Left ventricle myocardium superior (tissue), 1 donor: ENCODE measurements around the gene EHMT1. TPM values are rescaled to one million over a fixed set of nuclear protein-coding genes. Genes with fewer than 3 reads are reported as not detected.
"Not testable (repeated sequence)": the region's sequence is repeated elsewhere in the genome, so short reads cannot be mapped to it uniquely, and the experiment has no call there.

Experiments used
- ATAC-seq: fragments of 200-7000 bp; cut with Tn5 transposase; one replicate; pipeline ENCODE4 v1.9.1; 2020; ENCODE audit warnings: mild to moderate bottlenecking, moderate library complexity
- DNase-seq: peaks from one replicate; pipeline ENCODE4 v3.0.0-alpha.2; 2020
- intact Hi-C: fragments of 100-400 bp; cut with micrococcal nuclease; formaldehyde crosslinking; loops from one replicate; pipeline ENCODE4 v1.11.0; 2022
- total RNA-seq: library from RNA; stranded (reverse); fragmentation: NEBNext Ultra II Directional; extraction: Animal tissue kit (Norgen Biotek cat#: 25700); gene quantifications from one replicate; pipeline ENCODE4 v1.2.1, GENCODE V29; 2021
- donor health status: DM: no; HTN: yes; CAD: no; lungs with severe emphysema.

The EHMT1 gene
- total RNA-seq, 1 donor from 2014 or later = 37.0 TPM

DNA sequence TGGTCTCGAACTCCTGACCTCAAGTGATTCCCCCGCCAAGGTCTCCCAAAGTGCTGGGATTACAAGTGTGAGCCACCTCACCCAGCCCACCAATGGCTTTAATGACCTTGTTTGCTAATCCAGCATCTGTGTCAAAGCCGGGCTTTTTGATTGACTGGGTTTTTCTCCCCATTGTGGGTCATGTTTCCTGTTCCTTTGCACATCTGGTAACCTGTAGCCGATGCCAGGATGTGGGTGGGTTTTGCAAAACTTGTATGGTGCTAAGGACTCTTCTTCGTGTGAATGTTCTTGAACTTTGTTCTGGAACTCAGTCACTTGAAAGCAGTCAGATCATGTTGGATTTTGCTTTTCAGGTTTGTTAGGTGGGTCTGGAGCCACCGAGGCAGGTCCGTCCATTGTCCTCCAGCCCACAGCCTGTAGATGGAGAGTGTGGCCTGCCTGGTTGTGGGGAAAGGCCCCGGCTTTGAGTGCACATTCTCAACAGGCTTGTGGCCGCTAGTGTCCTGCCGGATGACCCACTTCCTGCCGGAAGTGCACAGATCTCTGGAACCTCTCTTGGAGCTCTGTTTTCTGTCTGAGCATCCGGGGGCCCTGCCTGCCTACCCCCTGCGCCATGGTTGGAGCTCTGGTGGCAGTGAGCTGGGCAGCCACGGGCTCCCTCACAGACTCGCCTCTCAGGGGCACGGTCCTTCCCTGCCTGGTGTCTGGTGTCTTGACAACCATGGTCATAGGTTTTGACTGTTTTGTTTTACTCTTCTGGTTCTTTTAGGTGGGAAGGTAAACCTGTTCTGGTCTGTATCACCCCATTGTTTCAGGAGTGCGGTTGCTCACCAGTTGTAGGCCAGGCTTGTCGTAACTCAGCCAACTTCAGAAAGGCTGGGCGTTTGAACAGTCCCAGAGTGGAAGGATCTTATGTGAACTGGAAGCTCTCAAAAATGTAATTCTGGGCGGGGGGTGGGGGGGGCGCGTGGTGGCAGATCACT, 189.2 kb downstream of the EHMT1 start:
- no peak for DNase-seq
- intact Hi-C loops = no loop called here
- ATAC-seq = no peak

DNA sequence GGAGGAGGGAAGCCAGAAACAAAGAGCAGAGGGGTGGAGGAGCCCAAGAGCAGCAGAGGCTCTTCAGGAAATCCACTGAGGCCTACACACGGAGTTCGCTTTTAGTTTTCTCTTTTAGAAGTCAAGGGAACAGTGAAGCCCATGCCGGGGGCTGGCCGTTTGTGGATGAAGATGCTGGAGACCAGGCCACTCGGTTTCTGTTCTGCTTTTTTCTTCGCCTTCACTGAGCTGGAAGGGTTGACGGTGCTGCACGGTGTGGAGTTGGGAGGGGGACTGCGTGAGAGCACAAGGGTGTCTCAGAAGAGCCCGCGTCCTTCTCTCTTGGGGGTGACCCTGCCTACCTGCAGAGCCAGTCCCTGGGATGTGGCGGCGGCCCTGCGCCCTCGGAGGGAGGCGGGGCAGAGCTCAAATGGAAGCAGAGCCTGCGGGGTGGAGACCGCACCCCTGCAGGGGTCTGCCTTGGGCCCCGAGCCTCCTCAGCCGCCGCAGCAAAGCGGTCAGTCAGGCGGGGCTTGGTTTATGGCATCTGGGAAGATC, 190.3 kb downstream of the EHMT1 start:
- ATAC-seq = no peak
- intact Hi-C loops = no loop called here
- no peak for DNase-seq

DNA sequence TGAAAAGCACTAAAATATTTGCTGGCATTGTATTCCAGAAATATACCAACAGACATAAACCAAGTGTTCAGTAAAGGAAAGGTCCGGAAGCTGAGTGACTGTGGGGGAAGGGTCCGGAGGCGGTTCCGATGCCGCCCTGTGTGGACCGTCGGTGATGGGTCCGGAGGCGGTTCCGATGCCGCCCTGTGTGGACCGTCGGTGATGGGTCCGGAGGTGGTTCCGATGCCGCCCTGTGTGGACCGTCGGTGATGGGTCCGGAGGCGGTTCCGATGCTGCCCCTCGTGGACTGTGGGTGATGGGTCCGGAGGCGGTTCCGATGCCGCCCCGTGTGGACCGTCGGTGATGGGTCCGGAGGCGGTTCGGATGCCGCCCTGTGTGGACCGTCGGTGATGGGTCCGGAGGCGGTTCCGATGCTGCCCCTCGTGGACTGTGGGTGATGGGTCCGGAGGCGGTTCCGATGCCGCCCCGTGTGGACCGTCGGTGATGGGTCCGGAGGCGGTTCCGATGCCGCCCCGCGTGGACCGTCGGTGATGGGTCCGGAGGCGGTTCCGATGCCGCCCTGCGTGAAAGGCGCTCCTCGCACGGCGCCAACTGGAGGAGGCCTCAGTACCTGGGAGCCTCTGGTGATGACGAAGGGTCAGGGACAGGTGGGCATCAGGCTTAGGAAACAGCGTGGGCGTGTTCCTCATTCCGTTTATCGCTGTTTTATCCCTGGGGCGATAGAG, 191.1 kb downstream of the EHMT1 start:
- ATAC-seq, intact Hi-C loops, DNase-seq: not testable (repeated sequence)

DNA sequence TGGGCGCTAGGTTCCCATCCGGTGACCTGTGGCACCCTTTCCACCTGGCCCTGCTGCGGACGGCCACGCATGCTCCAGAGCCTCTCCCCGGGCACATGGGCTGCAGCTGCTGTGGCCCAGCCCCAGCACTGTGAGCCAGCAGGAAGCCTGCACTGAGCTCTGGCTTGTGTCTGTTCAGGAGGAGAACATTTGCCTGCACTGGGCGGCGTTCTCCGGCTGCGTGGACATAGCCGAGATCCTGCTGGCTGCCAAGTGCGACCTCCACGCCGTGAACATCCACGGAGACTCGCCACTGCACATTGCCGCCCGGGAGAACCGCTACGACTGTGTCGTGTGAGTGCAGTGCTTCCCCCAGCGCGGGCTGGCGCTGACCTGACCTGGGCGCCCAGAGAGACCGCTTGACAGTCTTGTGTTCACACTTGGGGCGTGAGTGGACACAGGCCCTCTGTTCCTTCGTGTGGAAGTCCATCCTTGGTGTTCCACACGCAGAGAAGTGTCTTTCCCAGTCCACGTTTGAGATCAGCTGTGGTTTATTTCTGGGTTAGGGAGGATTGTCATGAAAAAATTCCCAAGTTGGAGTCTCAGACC, 192.6 kb downstream of the EHMT1 start:
- ATAC-seq (no peak), DNase-seq (no peak)
- intact Hi-C loops = no loop called here

DNA sequence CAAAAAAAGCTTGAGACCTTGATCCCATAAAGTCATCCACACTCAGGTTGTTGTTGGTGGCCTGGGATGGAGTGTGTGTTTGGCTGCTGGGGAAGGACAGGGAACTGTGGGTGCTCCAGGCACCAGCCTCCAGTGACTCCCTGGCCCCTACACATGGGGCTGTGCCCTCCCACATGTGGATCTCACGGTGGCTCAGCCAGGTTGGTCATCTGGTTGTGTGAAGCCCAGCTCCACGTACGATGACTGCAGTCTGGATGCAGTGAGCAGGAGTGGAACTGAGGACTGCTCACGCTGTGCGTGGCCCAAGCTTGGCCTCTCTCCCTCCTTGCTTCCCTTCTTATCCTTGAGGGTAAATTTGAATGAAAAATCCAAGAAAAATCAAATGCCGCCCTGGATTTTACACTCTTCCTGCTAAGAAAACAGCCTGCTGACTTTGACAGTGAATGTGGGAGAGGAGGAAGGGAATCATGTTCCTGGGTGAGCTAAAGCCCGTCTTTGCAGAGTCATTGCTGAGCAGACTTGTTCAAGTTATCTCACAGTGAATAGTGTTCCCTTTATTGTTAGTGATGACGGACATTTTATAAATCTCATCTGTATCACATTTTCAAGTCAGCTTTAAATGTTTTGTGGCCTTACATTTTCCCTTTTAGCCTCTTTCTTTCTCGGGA, 193.7 kb downstream of the EHMT1 start:
- intact Hi-C loops = no loop called here
- no peak for DNase-seq
- no peak for ATAC-seq

DNA sequence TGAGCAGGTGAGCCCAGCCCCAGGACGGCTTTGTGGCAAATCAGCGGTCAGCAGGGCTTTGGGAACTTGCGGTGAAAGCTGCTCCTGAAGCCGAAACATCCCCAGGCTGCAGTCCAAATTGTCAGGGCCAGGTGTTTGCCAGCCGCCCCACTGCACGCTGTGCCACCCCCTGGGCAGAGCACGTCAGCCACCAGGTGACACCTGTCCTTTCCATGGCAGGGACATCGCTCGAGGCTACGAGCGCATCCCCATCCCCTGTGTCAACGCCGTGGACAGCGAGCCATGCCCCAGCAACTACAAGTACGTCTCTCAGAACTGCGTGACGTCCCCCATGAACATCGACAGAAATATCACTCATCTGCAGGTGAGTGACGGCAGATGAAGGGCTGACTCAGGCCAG, 194.4 kb downstream of the EHMT1 start:
- DNase-seq = no peak
- intact Hi-C loops = no loop called here
- ATAC-seq = no peak

DNA sequence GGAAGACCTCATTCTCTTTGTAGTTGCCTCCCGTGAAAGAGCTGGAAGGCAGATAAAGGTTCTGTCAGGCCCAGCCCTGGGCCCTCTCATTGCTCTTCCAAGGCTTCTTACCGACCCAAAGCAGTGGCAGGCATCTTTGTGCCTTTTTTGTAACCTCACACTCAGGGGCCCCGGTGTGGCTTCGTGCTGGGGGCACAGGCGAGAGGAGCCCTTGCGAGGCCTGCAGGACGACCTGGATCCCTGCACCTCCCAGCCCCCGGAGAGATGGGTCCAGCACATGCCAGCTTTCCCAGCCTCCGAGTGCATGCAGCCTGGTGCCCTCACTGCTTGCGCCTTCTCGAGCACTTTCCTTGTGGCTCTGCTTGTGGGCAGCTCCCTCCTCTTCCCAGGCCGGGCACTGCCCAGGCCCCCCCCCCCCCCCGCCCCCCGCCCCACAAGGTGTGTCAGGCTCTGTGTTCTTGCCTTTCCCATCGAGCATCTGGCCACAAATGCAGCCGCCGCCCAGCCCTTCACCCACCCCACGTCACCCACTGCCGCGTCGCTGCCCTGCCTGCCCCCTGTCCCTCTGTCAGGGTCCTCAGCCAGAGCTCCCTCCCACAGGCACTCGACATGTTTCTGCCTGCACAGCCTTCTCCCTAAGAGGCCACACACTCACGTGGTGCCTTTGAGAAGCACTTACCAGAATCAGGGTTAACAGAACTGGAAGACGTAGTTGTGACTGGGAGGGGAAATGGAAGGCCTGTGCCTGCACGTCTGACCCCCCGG, 195.0 kb downstream of the EHMT1 start:
- no peak for DNase-seq
- ATAC-seq = no peak

DNA sequence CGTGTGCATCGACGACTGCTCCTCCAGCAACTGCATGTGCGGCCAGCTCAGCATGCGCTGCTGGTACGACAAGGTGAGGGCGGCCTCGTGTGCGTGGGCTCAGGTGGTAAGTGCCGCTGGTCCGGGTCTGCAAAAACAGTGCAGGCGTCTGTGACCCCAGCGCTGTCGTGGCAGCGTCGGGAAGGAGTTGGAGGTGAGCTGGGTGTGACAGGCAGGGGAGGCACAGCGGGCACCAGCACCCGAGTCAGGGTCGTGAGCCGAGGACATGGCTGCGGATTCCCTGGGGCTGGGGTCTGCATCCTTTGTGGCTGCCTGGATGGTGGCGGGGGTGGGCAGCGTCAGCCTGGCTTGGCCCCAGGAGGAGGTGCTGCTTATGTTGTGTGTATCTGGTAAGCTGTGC, 195.6 kb downstream of the EHMT1 start:
- no peak for ATAC-seq
- no peak for DNase-seq
- intact Hi-C loops = no loop called here

More for the DNA sequence above, 195.0 kb downstream of the EHMT1 start:
- intact Hi-C loops = no loop called here

DNA sequence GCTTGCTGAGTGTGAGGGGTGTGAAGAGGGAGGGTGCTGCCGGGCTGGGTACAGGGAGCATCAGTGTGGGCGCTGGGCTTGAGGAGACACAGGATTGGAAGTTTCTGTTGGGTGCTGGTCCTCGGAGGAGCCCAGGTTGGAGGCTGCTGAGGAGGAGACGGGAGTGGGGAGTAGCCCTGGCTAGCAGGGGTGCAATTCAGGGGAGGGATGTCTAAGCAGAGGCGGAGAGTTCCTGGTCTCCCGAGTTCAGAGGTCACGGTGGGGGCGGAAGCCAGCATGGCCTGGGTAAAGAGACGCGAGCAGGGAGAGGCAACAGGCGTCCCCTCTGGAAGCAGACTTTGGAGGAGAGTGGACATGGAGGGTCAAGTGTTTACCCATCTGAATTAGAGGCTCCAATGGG, 196.0 kb downstream of the EHMT1 start:
- DNase-seq = no peak
- intact Hi-C loops = no loop called here
- ATAC-seq = no peak

DNA sequence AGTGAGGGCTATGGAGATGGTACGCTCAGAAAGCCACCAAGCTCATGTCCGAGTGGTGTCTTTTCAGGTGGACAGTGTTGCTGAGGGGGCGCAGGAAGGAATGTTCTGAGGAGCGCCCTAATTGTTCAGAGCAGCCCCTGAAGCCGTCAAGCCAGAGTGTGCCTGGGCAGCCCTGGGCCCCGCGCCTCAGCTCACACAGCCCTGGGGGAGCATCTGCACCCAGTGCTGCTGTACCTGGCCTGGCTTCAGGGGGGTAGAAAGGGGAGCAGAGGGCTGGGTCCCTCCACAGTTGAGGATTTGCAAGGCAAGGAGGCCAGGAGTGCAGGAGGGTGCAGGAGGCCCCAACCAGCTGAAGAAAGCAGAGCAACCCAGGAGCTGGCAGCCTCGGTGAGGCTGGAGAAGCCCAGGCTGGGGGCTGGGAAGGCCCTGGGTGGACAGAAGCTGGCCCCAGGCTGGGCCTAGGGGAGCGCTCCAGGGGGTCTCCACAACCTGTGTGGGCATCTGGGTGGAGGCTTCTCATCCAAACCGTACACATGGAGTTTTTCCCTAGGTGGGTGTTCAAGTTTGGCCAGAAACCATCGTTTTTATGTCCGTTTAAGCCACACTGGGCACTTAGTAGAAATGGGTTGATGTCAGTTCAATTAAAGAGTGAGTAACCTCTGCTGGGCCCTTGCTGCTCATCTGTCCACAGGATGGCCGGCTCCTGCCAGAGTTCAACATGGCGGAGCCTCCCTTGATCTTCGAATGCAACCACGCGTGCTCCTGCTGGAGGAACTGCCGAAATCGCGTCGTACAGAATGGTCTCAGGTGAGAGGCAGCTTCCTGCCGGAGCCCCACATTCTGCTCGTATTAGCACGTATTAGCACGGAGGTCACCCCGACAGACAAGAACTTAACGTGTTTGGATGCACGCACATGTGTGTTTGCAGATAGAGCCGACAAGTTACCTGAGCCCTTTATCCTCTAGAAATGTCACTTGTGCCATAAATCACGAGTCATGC, 196.8 kb downstream of the EHMT1 start:
- ATAC-seq (no peak), DNase-seq (no peak)
- intact Hi-C loops = no loop called here

DNA sequence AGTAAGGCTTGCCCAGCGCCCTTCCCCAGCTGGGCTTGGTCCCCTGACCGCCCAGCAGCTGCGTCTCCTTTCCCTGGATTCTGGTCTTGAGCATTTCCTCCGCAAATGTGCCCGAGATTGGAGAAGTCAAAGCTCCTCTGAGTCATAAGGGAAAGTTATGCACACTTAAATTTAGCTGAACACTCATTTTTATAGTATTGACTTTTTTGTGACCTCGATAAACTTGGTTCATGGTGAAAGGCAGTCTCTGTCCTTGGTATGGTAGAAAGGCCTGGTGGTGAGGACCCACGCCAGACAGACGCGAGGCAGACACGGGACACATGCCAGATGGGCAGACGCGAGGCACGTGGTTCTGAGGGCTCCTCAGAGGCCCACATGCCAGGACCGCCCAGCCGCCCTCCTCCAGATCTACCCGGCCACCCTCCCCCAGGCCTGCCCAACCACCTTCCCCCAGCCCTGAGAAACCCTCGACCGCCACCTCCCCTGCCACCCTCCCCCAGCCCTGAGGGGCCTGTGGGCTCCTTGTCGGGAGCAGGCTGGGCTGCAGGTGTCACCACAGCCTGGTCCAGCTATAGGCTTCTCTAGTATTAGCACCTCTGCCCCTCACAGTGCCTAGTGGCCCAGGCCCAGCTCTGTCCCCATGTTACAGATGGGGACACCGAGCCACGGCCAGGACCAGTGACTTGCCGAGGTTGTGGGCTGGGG, 197.9 kb downstream of the EHMT1 start:
- ATAC-seq (peak; percentile 24), DNase-seq (no peak)

DNA sequence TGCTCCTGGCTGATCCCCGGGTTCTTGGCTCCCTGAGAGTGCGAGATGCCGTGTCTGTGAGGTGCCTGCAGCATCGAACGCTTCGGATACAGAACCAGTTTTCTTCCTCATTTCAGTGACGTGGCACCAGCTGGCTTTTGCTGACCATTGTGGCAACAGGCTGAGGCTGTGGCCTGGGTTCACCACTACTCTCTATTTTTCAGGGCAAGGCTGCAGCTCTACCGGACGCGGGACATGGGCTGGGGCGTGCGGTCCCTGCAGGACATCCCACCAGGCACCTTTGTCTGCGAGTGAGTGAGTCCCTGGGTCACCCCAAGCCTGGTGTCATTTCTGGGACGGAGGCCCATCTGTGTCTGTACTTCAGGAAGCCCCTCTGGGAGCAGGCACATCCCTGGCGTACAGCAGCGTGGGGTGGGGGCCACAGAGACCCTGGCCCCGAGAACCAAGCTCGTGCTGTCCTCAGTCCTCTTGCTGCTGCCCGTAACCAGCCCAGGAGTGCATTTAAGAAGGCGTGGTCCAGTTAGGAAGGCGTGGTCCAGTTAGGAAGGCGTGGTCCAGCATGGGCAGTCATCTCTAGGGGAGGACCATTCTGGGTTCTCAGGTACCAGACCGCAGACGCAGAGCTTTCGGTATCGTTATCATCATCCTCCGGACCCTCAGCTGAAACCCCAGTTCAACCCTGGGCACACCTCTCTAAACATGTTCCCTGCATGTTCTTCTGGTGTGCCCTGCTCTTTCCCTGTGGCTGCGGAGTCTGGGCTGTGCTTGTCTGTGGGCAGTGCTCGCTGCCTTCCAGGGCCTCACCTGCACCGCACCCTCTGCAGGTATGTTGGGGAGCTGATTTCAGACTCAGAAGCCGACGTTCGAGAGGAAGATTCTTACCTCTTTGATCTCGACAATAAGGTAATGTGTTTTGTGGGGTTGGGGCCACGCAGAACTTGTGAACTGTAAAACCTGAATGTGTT, 198.7 kb downstream of the EHMT1 start:
- intact Hi-C loops = no loop called here

More for the DNA sequence above, 197.9 kb downstream of the EHMT1 start:
- intact Hi-C loops = no loop called here

DNA sequence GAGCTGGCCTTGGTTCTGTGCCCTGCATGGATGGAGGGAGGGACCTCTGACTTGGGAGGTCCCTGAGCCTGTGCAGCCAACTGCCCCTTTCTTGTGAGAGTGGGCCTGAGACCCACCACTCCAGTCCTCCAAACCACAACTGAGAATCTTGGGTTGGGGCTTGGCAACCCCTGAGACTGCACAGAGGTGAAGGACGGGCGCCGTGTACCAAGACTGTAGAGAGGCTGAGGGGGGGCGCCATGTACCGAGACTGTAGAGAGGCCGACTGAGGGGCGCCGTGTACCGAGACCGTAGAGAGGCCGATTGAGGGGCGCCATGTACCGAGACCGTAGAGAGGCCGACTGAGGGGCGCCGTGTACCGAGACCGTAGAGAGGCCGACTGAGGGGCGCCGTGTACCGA, 199.5 kb downstream of the EHMT1 start:
- DNase-seq (no peak), ATAC-seq (no peak)
- intact Hi-C loops = no loop called here

More for the DNA sequence above, 198.7 kb downstream of the EHMT1 start:
- ATAC-seq (no peak), DNase-seq (no peak)

DNA sequence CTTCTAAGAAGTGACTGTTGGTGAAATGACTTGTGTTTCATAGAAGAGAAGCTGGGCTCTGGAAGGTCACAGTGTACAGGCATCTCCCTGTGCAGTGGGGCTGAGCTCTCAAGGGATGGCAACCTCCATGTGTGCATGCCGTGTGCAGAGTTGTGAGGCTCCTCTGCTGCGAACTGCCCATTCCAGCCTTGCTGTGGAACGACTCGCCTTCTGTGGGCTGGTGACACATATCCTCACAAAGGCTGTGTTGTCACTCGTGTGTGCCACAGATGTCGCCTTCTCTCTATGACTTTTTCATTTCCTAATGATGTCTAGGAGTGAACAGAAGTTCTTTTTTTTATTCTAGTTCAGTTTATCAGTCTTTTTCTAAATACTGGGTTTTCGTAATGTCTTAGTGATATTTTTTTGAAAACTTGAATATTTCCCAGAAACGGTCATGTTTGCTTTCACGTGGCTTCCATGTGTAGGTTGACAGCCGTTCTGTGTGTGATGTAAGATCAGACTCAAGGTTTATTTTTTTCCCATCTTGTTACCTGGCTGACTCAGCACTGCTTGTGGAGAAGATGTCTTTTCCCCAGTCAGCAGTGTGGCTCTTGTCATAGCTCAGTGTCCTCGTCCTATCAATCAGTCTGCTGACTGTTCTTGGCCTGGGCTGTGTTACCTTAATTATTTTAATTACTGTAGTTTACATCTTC, 201.5 kb downstream of the EHMT1 start:
- intact Hi-C loops = no loop called here
- ATAC-seq (peak; percentile 43), DNase-seq (no peak)
